Omental fat pad (tissue), 4 donors: ENCODE results near the gene ASH1L. TPM values are rescaled to one million over a fixed set of nuclear protein-coding genes. Genes with fewer than 3 reads are reported as not detected.

ENCODE experiments used
- ATAC-seq: fragments of 150-250 bp; one replicate; pipeline ENCODE4 v1.9.1; 2016; ENCODE audit warnings: mild to moderate bottlenecking, moderate library complexity; ENCODE audit not compliant: low FRiP score
- DNase-seq: peaks from one replicate; pipeline ENCODE4 v3.0.0-alpha.2; 2019; ENCODE audit warnings: low spot score
- CTCF ChIP-seq, 3 donors: fragments of 450-650 bp; IDR thresholded peaks; one replicate each; pipeline ENCODE4 v1.5.1; 2016 to 2017; ENCODE audit warnings: antibody characterized with exemption in 3 of 3, mild to moderate bottlenecking in 3 of 3, moderate library complexity in 2 of 3
- total RNA-seq, 4 donors: library from RNA; depleted of rRNA; stranded (reverse); fragments of >200 nt; gene quantifications; one replicate each; pipeline ENCODE4 v1.1.0, GENCODE V29; 2016

Gene ASH1L
- total RNA-seq, 4 donors from 2014 or later: 60.8 to 72.2 (median 65.6) TPM

DNA sequence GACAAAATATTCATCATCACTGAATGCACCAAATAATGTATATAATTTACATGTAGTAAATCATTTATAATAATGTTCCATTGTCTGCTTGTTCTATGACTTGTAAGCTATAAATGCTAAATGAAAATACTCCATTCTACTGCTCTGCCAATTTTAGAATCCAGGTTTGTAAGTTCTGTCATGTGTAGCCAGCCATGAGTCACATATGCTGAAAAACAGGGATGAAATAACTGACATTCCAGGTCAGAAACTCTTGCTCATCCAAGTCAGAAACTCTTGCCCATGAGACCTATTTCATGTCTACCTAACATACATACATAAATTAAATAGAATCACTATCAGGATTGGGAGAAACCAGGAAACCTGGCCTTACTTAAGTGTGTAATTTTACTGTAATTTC, 95.6 kb downstream of the ASH1L start:
- ATAC-seq: peak; percentile 70
- no peak for DNase-seq
- TF ChIP-seq CTCF (IDR thresholded peaks at IDR 0.05): no peak

DNA sequence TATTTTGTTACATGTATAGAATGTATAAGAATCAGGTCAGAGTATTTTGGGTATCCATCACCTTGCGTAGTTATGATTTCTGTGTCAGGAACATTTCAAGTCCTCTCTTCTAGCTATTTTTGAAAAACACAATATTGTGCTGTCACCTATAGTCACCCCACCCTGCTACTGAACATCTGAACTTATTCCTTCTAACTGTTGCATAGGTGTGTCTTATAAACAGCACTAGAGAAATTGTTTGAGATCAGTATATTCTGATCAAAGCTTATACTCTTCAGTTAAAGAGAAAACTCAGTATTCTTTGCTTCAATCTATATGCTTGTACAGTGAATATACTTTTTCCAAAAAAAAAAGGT, 96.0 kb downstream of the ASH1L start:
- no peak for DNase-seq
- TF ChIP-seq CTCF (IDR thresholded peaks at IDR 0.05): no peak
- no peak for ATAC-seq

DNA sequence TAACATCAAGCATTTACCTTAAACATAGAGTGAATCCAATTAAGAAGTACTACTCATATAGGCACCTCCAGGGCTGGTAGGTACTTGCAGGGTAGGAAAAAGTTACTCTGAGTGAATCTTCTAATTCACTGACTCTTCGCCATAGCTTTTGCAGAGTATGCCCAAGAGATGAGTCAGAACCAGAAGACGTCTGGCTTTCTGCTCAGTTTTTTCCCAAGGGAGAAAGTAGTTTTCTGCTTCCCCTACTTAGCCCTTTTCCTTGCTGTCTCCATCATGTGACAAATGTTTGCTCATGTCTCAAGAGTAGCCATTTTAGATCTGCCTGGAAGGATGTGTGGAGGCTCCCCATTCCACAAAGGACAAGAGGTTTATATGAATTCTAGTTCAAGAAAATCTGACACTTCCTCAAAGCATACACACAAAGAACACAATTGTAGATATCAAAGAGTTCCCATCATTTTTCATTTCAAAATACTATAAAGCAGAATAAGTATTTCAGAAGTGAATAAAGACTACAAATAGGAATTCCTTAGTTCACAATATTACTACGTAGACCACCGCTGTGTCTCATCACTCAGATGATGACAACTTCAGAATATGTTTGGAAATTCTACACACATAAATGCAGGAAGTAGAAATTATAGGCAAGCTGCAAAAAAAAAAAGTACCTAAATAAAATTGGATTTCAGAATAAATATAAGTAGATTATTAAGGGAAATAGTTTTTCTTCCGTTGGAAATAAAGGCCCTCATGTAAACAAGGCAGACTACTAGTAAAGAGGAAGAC, 98.5 kb downstream of the ASH1L start:
- ATAC-seq: no peak
- no peak for TF ChIP-seq CTCF (IDR thresholded peaks at IDR 0.05)
- no peak for DNase-seq

GRCh38 chr1:155458111-155458510, 104.5 kb downstream of the ASH1L start:
- no peak for TF ChIP-seq CTCF (IDR thresholded peaks at IDR 0.05)
- no peak for DNase-seq
- no peak for ATAC-seq

GRCh38 chr1:155457266-155457665, 105.3 kb downstream of the ASH1L start:
- no peak for TF ChIP-seq CTCF (IDR thresholded peaks at IDR 0.05)
- DNase-seq: no peak
- no peak for ATAC-seq

DNA sequence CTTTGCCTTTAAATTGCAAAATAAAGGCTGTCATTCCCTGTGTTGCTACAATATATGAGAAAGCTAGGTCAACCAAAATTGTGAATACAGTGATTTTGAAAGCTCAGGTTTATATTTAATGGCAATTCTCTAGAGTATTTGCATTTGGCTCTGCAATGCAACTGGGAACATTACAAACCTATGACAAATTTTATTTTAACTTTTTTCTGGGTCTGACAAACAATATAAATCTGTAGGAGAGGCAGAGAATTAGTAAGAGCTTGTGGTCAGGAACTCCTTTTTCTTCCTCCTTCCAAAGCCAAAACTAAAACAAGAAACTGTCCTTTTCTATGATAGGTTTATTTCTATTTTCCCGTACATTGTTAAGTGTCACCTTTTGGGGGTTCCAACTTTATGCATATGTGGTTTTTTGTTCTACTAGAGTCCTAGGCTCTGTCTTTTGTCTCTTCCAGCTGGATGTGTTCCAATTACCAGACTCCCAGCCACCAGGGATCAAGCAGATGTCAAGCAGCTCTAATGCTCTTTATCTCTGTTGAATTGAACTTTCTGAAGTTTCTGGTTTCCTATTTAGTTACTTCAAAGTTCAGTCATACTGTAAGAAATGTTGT, 106.9 kb downstream of the ASH1L start:
- ATAC-seq: no peak
- no peak for DNase-seq
- TF ChIP-seq CTCF (IDR thresholded peaks at IDR 0.05): no peak

DNA sequence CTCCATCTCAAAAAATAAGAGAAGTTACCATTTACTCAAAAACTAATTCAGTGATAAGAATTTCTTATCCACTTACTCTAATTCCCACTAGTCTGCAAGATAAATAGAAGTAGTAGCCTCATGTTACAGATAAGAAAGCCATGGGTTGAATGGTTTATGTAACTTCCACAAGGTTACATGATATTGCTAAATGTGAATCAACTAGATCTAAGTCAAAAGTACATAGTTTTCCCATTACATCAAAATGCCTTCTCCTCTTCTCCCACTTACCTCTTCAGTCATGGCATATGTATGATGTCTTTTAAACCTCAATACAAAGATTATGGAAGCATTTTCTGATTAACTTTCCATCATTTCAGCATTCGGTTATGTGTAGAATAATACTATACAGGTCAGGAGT, 108.5 kb downstream of the ASH1L start:
- no peak for TF ChIP-seq CTCF (IDR thresholded peaks at IDR 0.05)
- ATAC-seq (no peak), DNase-seq (no peak)
